Thyroid gland (tissue), 4 donors: Measurements from ENCODE around the gene SHISA5. TPM values are rescaled to one million over a fixed set of nuclear protein-coding genes. Genes with fewer than 3 reads are reported as not detected.
A peak's percentile ranks its signal among the peaks of the same experiment; 100 is the strongest.
"Not testable (repeated sequence)": the region's sequence is repeated elsewhere in the genome, so short reads cannot be mapped to it uniquely, and the experiment has no call there.

Experiments
- DNase-seq, 2 donors: peaks; one replicate each; pipeline ENCODE4 v3.0.0-alpha.2; 2019
- H3K27ac ChIP-seq, 3 donors: fragments of 200-600 bp; sonication (generic); 1 replicate in 2 of 3; 2 replicates in 1 of 3; pipeline ENCODE4 v1.5.1; 2016 to 2019; ENCODE audit warnings: mild to moderate bottlenecking in 1 of 3, moderate library complexity in 1 of 3
- H3K27me3 ChIP-seq: fragments of 200-600 bp; sonication (generic); one replicate; pipeline ENCODE4 v1.5.1; 2019
- H3K36me3 ChIP-seq, 2 donors: fragments of 200-600 bp; sonication (generic); one replicate each; pipeline ENCODE4 v1.5.1; 2016 to 2019
- H3K4me1 ChIP-seq, 2 donors: fragments of 200-600 bp; sonication (generic); one replicate each; pipeline ENCODE4 v1.5.1; 2017 to 2019
- H3K4me3 ChIP-seq, 3 donors: fragments of 200-600 bp; sonication (generic); replicated peaks in 1 of 3; 1 replicate in 2 of 3; 2 replicates in 1 of 3; pipeline ENCODE4 v1.5.1; 2016; ENCODE audit warnings: mild to moderate bottlenecking in 1 of 3
- H3K9me3 ChIP-seq: fragments of 200-600 bp; sonication (generic); one replicate; pipeline ENCODE4 v1.5.1; 2017
- CTCF ChIP-seq, 6 experiments: fragments of 200-600 bp in 3 of 6; fragments of 450-650 bp in 3 of 6; sonication (generic) in 3 of 6; IDR thresholded peaks; one replicate each; pipeline ENCODE4 v1.5.1; 2016 to 2019; ENCODE audit warnings: antibody characterized with exemption in 6 of 6, mild to moderate bottlenecking in 2 of 6, inconsistent platforms in 1 of 6, moderate library complexity in 1 of 6
- POLR2A ChIP-seq, 2 donors: fragments of 450-650 bp; IDR thresholded peaks; one replicate each; pipeline ENCODE4 v1.6.1; 2017; ENCODE audit warnings: antibody characterized with exemption in 2 of 2, mild to moderate bottlenecking in 2 of 2, moderate library complexity in 1 of 2
- WGBS, 2 donors: methylation state at CpG; one replicate each; pipeline ENCODE4 v1.1.5; 2017; 5-methylcytosine and 5-hydroxymethylcytosine counted together
- intact Hi-C: fragments of 100-400 bp; cut with DNase I; formaldehyde crosslinking; loops from one replicate; pipeline ENCODE4 v1.15.1; 2023
- total RNA-seq, 4 donors: library from RNA; depleted of rRNA; stranded (reverse); fragments of >200 nt; gene quantifications; one replicate each; pipeline ENCODE4 v1.2.3, GENCODE V29; 2016

Gene SHISA5
- total RNA-seq, 4 donors from 2014 or later = 100.0 to 120 (median 109) TPM

- no peak overlapping the region for H3K27ac ChIP-seq
- H3K4me1 ChIP-seq = peaks cover 0 to 13% of the 10 kb centered on the region in 2 donors
- H3K4me3 ChIP-seq = no peak overlapping the region
- H3K27me3 ChIP-seq = no peaks in the 10 kb centered on the region
- H3K9me3 ChIP-seq = no peaks in the 10 kb centered on the region
- H3K36me3 ChIP-seq = no peaks in the 10 kb centered on the region
- no peak for TF ChIP-seq POLR2A (IDR thresholded peaks at IDR 0.05)
- WGBS, 2 donors = 79 to 85% methylated on average over 12 to 19 of the region's 19 CpGs
- DNase-seq = no peak
- intact Hi-C loops = no loop called here
Observed at GRCh38 chr3:48478626-48479555, 25.1 kb downstream of the SHISA5 start.

DNA sequence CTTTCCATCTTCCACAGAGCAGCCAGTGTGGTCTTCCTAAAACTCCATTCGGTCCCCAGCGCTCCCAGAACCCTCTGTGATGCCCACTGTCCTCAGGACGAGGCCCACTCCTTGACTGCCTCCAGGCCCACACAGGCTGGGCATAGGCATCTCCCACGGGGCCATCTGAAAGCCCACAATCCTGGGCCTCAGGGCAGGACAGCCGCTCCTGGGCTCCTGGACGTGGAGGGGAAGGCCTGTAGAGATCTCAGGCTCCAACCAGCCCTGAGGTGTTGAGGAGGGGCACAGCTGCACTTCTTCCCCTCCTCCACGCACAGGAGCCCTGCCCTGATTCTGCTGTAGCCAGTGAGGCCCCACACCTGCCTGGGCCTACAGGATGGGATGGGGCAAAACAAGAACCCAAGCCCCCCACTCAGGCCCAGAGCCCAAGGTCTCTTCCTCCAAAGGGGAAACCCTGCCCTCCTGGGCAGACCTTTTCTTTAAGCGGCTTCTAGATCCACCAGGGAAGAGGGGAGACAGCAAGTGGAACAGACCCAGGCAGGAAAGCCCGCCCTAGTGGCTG, 25.9 kb downstream of the SHISA5 start:
- WGBS, 2 donors = 87 to 88% methylated on average over 8 to 9 of the region's 9 CpGs
- H3K9me3 ChIP-seq = no peaks in the 10 kb centered on the region
- intact Hi-C loops = no loop called here
- H3K27ac ChIP-seq = no peak overlapping the region
- no peak for DNase-seq
- H3K36me3 ChIP-seq = no peaks in the 10 kb centered on the region
- no peaks in the 10 kb centered on the region for H3K27me3 ChIP-seq
- TF ChIP-seq CTCF (IDR thresholded peaks at IDR 0.05) = no peak
- TF ChIP-seq POLR2A (IDR thresholded peaks at IDR 0.05) = no peak
- H3K4me3 ChIP-seq = no peak overlapping the region
- peaks cover 7 to 22% of the 10 kb centered on the region in 2 donors for H3K4me1 ChIP-seq

DNA sequence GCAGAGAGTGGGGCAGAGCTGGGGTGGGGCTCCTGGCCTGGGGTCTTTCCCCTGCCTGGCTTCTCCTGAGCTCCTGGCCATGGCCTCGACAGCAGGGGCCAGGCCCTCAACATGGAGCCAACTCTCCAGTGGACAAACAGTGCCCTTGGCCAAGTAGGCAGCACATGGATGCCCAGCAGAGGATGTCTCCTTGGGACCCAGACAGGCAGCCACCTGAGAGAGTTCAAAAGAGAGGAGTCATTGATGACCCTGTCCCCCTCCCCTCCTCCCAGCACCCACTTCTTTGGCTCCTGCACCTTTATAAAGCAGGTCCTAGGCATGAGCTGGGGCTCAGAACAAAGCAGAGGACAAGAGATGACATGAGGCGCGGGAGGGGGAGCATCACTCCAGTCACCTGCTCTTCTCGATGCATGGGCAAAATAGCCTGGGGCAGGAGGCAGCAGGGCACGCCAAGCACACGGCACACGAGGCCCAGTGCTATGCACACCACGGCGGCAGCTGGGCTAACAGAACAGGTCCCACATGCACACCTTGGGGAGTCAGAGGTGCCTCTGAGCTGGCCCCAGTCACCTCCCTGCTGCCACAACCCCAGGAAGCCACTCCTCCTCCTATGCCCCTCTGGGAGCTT, 27.4 kb downstream of the SHISA5 start:
- H3K4me3 ChIP-seq = no peak overlapping the region
- no peak for DNase-seq
- H3K27ac ChIP-seq = no peak overlapping the region
- TF ChIP-seq POLR2A (IDR thresholded peaks at IDR 0.05) = no peak
- no peak for TF ChIP-seq CTCF (IDR thresholded peaks at IDR 0.05)
- no peaks in the 10 kb centered on the region for H3K27me3 ChIP-seq
- intact Hi-C loops = no loop called here
- WGBS, 2 donors = 84 to 91% methylated on average over 9 of the region's 9 CpGs
- no peaks in the 10 kb centered on the region for H3K36me3 ChIP-seq
- no peaks in the 10 kb centered on the region for H3K9me3 ChIP-seq
- peaks cover 17 to 30% of the 10 kb centered on the region in 2 donors for H3K4me1 ChIP-seq

DNA sequence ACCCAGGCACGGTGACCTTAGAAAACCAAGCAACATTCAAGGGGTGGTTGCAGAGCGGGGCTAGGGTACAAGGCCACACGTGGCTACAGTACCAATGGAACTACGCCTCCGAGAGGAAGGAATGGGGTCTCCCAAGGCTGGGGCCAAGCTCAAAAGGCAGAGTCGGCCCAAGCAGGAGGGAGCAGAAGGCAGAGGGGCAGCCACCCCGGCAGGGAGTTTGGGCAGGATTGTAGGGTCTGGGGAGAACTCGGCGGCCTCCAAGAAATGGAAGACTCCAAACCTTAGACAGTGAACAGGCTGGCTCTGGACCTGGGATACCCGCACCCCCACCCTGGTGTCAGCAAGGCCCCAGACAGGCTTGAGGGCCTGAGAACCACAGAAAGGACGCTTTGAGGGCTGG, 28.8 kb downstream of the SHISA5 start:
- peak overlapping the region in 1 of 3 donors; percentile 94 for H3K27ac ChIP-seq
- 85 to 89% methylated on average over 11 of the region's 11 CpGs for WGBS, 2 donors
- no peak for DNase-seq
- no peak overlapping the region for H3K4me3 ChIP-seq
- TF ChIP-seq CTCF (IDR thresholded peaks at IDR 0.05) (no peak), POLR2A (IDR thresholded peaks at IDR 0.05) (no peak)
- H3K9me3 ChIP-seq = no peaks in the 10 kb centered on the region
- peaks cover 18 to 39% of the 10 kb centered on the region in 2 donors for H3K4me1 ChIP-seq
- intact Hi-C loops = no loop called here
- no peaks in the 10 kb centered on the region for H3K36me3 ChIP-seq
- H3K27me3 ChIP-seq = no peaks in the 10 kb centered on the region

DNA sequence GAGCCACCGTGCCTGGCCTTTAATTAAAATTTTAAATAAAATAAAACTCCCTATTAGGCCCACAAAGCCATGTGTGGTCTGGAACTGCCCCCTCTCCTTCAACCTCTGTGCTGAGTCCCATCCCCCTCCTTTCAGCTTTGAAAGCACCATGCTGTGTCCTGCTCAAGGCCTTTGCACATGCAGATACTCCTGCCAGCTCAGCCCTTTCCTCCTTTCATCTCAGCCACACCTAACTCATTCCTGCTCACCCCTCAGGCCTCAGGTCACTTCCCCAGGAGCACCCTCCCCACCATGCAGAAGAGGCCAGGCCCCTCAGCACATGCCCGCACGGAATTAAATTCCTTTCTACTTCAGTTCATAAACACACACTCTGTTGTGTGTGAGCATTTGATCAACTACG, 29.4 kb downstream of the SHISA5 start:
- Histone ChIP-seq H3K27ac (peak overlapping the region in 1 of 3 donors; percentile 94), H3K27me3 (no peaks in the 10 kb centered on the region), H3K9me3 (no peaks in the 10 kb centered on the region), H3K4me3 (no peak overlapping the region), H3K36me3 (no peaks in the 10 kb centered on the region), H3K4me1 (peaks cover 18 to 44% of the 10 kb centered on the region in 2 donors)
- DNase-seq = no peak
- intact Hi-C loops = no loop called here
- TF ChIP-seq CTCF (IDR thresholded peaks at IDR 0.05) = no peak
- TF ChIP-seq POLR2A (IDR thresholded peaks at IDR 0.05) = no peak
- WGBS, 2 donors = 56 to 71% methylated on average over 4 of the region's 4 CpGs

DNA sequence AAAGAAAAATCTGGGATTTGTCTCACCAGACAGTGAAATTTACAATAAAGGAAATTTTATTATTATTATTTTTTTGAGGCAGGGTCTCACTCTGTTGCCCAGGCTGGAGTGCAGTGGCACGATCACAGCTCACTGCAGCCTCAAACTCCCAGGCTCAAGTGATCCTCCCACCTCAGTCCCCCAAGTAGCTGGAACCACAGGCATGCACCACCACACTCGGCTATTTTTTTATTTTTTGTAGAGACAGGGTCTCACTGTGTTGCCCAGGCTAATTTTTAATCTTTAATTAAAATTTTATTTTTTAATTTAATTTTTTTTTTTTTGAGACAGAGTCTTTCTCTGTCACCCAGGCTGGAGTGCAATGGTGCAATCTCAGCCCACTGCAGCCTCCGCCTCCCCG, 29.9 kb downstream of the SHISA5 start:
- H3K4me3 ChIP-seq, H3K27me3 ChIP-seq, intact Hi-C loops, H3K36me3 ChIP-seq, H3K9me3 ChIP-seq, DNase-seq: not testable (repeated sequence)
- Histone ChIP-seq H3K27ac (peak overlapping the region; percentile 94 to 99 (median 96)), H3K4me1 (peaks cover 18 to 45% of the 10 kb centered on the region in 2 donors)
- 95 to 97% methylated on average over 4 of the region's 4 CpGs for whole genome bisulfite sequencing, 2 donors
